IMR-90 (cell line): ENCODE data around the gene CAMK2G. TPM values are rescaled to one million over a fixed set of nuclear protein-coding genes. Genes with fewer than 3 reads are reported as not detected.

Source experiments
- ATAC-seq: fragments of 200-7000 bp; cut with Tn5 transposase; 2 replicates; pipeline ENCODE4 v1.9.1; 2020; ENCODE audit warnings: low read depth, mild to moderate bottlenecking, moderate library complexity
- BruUV-seq: library from RNA; stranded (reverse); fragments of 400-500 nt; replicated peaks from 2 replicates; lab custom pipeline; 2021; lab: Mats Ljungman, UMichigan
- CTCF ChIA-PET: fragments of 300-600 bp; formaldehyde crosslinking; extraction: SDS; loops from one replicate; lab custom pipeline; 2021; ENCODE audit warnings: antibody characterized with exemption; lab: Yijun Ruan, JAX
- POLR2A ChIA-PET: fragments of 300-600 bp; sonication (Branson Sonifier 250); formaldehyde crosslinking; loops from one replicate; lab custom pipeline; 2022; ENCODE audit warnings: antibody characterized with exemption; ENCODE audit not compliant: unreplicated experiment; lab: Charles Lee
- DNase-seq: peaks from one replicate; pipeline ENCODE4 v3.0.0; 2013
- H2AFZ ChIP-seq: replicated peaks from 2 replicates; pipeline ENCODE3; 2013; ENCODE audit warnings: low read length, mild to moderate bottlenecking; ENCODE audit not compliant: poor library complexity
- H2AK5ac ChIP-seq: 2 replicates; pipeline ENCODE4 v1.6.1; 2013; ENCODE audit warnings: low read depth, low read length, inconsistent platforms
- H2AK9ac ChIP-seq: replicated peaks from 2 replicates; pipeline ENCODE3; 2013; ENCODE audit warnings: mild to moderate bottlenecking, low read depth, low read length, moderate library complexity; ENCODE audit not compliant: poor library complexity
- H2BK120ac ChIP-seq: 2 replicates; pipeline ENCODE4 v1.6.1; 2013; ENCODE audit warnings: low read depth, low read length, inconsistent platforms
- H2BK15ac ChIP-seq: 3 replicates; pipeline ENCODE4 v1.6.1; 2013; ENCODE audit warnings: low read depth, low read length, inconsistent platforms
- H2BK20ac ChIP-seq: 2 replicates; pipeline ENCODE4 v1.6.1; 2013; ENCODE audit warnings: low read depth, mild to moderate bottlenecking, inconsistent platforms, low read length, moderate library complexity
- H2BK5ac ChIP-seq: 2 replicates; pipeline ENCODE4 v1.6.1; 2013; ENCODE audit warnings: mild to moderate bottlenecking, low read depth, low read length, inconsistent platforms; ENCODE audit not compliant: poor library complexity, severe bottlenecking
- H3K14ac ChIP-seq: replicated peaks from 2 replicates; pipeline ENCODE4 v1.6.1; 2013; ENCODE audit warnings: low read depth, low read length, inconsistent platforms
- H3K18ac ChIP-seq: 2 replicates; pipeline ENCODE4 v1.6.1; 2013; ENCODE audit warnings: low read depth, low read length, control low read depth
- H3K23ac ChIP-seq: 2 replicates; pipeline ENCODE4 v1.6.1; 2013; ENCODE audit warnings: low read depth, low read length, inconsistent platforms
- H3K27ac ChIP-seq: 2 replicates; pipeline ENCODE4 v1.5.1; 2013; ENCODE audit warnings: mild to moderate bottlenecking, control low read depth, low read length; ENCODE audit not compliant: insufficient read depth
- H3K27me3 ChIP-seq: 2 replicates; pipeline ENCODE4 v1.6.1; 2013; ENCODE audit warnings: low read length; ENCODE audit not compliant: control insufficient read depth, insufficient read depth
- H3K36me3 ChIP-seq: 2 replicates; pipeline ENCODE4 v1.6.1; 2013; ENCODE audit warnings: low read length, mixed read lengths; ENCODE audit not compliant: control insufficient read depth, insufficient read depth
- H3K4ac ChIP-seq: 2 replicates; pipeline ENCODE4 v1.6.1; 2013; ENCODE audit warnings: low read depth, low read length, inconsistent platforms
- H3K4me1 ChIP-seq: 2 replicates; pipeline ENCODE4 v1.6.1; 2013; ENCODE audit warnings: low read length, mixed read lengths; ENCODE audit not compliant: control insufficient read depth, insufficient read depth
- H3K4me2 ChIP-seq: 2 replicates; pipeline ENCODE4 v1.6.1; 2013; ENCODE audit warnings: low read depth, mild to moderate bottlenecking, control low read depth, low read length, moderate library complexity
- H3K4me3 ChIP-seq: 2 replicates; pipeline ENCODE4 v1.5.1; 2013; ENCODE audit warnings: low read depth, mild to moderate bottlenecking, control low read depth, low read length, moderate library complexity; ENCODE audit not compliant: insufficient read depth
- H3K56ac ChIP-seq: 2 replicates; pipeline ENCODE4 v1.6.1; 2013; ENCODE audit warnings: low read length, inconsistent platforms; ENCODE audit not compliant: insufficient read depth; ENCODE audit errors: extremely low read depth
- H3K79me1 ChIP-seq, 2 experiments: 2 replicates each; pipeline ENCODE4 v1.6.1; 2013; ENCODE audit warnings: low read length in 2 of 2, inconsistent platforms in 1 of 2, low read depth in 1 of 2
- H3K9ac ChIP-seq: 2 replicates; pipeline ENCODE4 v1.6.1; 2013; ENCODE audit warnings: low read depth, low read length, control low read depth
- H3K9me1 ChIP-seq: 2 replicates; pipeline ENCODE4 v1.6.1; 2013; ENCODE audit warnings: low read length, inconsistent platforms; ENCODE audit not compliant: insufficient read depth
- H3K9me3 ChIP-seq: 2 replicates; pipeline ENCODE4 v1.6.1; 2013; ENCODE audit warnings: low read length; ENCODE audit not compliant: control insufficient read depth, insufficient read depth
- H4K20me1 ChIP-seq: 2 replicates; pipeline ENCODE4 v1.6.1; 2013; ENCODE audit warnings: low read length, inconsistent platforms; ENCODE audit not compliant: insufficient read depth
- H4K5ac ChIP-seq: 2 replicates; pipeline ENCODE4 v1.6.1; 2013; ENCODE audit warnings: mild to moderate bottlenecking, low read depth, low read length, control low read depth
- H4K8ac ChIP-seq, 2 experiments: 2 replicates each; pipeline ENCODE4 v1.6.1; 2013; ENCODE audit warnings: low read depth in 2 of 2, low read length in 2 of 2, control low read depth in 1 of 2, inconsistent platforms in 1 of 2
- H4K91ac ChIP-seq: 2 replicates; pipeline ENCODE4 v1.6.1; 2013; ENCODE audit warnings: low read depth, low read length, inconsistent platforms; ENCODE audit not compliant: insufficient read depth
- ELK1 ChIP-seq: fragments of 150-350 bp; IDR thresholded peaks from 2 replicates; pipeline ENCODE4 v1.6.1; 2016; ENCODE audit warnings: low read depth, mild to moderate bottlenecking, low read length, moderate library complexity, borderline replicate concordance
- MAZ ChIP-seq: IDR thresholded peaks from 2 replicates; pipeline ENCODE4 v1.6.1; 2012; ENCODE audit warnings: low read depth, mild to moderate bottlenecking, low read length, improper control_type of control experiment, moderate library complexity, borderline replicate concordance
- POLR2A ChIP-seq: IDR thresholded peaks from 2 replicates; pipeline ENCODE4 v1.6.1; 2012; ENCODE audit warnings: mild to moderate bottlenecking, low read depth, low read length
- RFX5 ChIP-seq: IDR thresholded peaks from 2 replicates; pipeline ENCODE4 v1.8.0; 2012; ENCODE audit warnings: low read depth, mild to moderate bottlenecking, low read length, moderate library complexity
- dilution Hi-C: fragments of 300-500 bp; cut with HindIII; formaldehyde crosslinking; loops from one replicate; pipeline ENCODE4 v1.14.3; 2018; ENCODE audit warnings: low sequenced_read_pairs; ENCODE audit not compliant: unreplicated experiment
- in situ Hi-C: fragments of 300-500 bp; cut with MboI; formaldehyde crosslinking; loops from 3 replicates; pipeline ENCODE4 v1.14.3; 2019; ENCODE audit warnings: low sequenced_read_pairs, inconsistent platforms, mixed read lengths
- intact Hi-C: fragments of 100-400 bp; cut with micrococcal nuclease; formaldehyde crosslinking; loops from 2 replicates; pipeline ENCODE4 v1.10.0; 2022
- polyA plus RNA-seq, 3 experiments: library from polyadenylated mRNA; depleted of rRNA; stranded (reverse); fragments of >200 nt; gene quantifications; 2 replicates each; pipeline ENCODE4 v1.2.3, GENCODE V29; 2012; ENCODE audit warnings: low replicate concordance in 1 of 3
- total RNA-seq: library from RNA; depleted of rRNA; stranded (reverse); fragments of >200 nt; gene quantifications from 2 replicates; pipeline ENCODE4 v1.2.3, GENCODE V29; 2012

The CAMK2G gene
- total and polyA plus RNA-seq, 2 of the 4 experiments (the other 2 are of a cell fraction) = 20.4 to 25.4 TPM

GRCh38 chr10:73815719-73816030, 58.7 kb downstream of the CAMK2G start:
- Histone ChIP-seq H2BK120ac (peak overlapping the region; percentile 16; the same call in 1 of the 2 replicates), H2AFZ (no peak overlapping the region), H4K5ac (peak overlapping the region; percentile 47; the same call in 1 of the 2 replicates), H3K4me2 (peak overlapping the region; percentile 38; the same call in 1 of the 2 replicates), H3K23ac (no peak overlapping the region), H3K36me3 (peaks cover 23% of the 10 kb centered on the region), H3K79me1 (peaks cover under 1 to 14% of the 10 kb centered on the region in 2 experiments; a peak in 3 of 4 replicates), H4K20me1 (no peaks in the 10 kb centered on the region), H3K4ac (peak overlapping the region; percentile 7; the same call in 1 of the 2 replicates), H3K9ac (peak overlapping the region; percentile 44; the same call in 1 of the 2 replicates), H4K91ac (no peak overlapping the region), H3K27ac (peak overlapping the region; percentile 83; the same call in 1 of the 2 replicates), H2AK9ac (no peak overlapping the region), H2BK5ac (peak overlapping the region; percentile 76), H3K27me3 (no peaks in the 10 kb centered on the region), H3K18ac (peak overlapping the region; percentile 75; the same call in 1 of the 2 replicates), H3K9me3 (no peaks in the 10 kb centered on the region), H3K14ac (no peak overlapping the region; the same call in 1 of the 2 replicates), H4K8ac (peak overlapping the region in 1 of 2 experiments; percentile 66; a peak in 2 of 4 replicates), H2BK20ac (no peak overlapping the region), H2BK15ac (0 out of 3 replicates have a peak overlapping the region, but pooled peaks have one; percentile 25), H3K56ac (no peak overlapping the region), H3K4me3 (no peak overlapping the region), H2AK5ac (no peak overlapping the region), H3K4me1 (peaks cover 10% of the 10 kb centered on the region), H3K9me1 (peaks cover 10% of the 10 kb centered on the region; the same call in 1 of the 2 replicates)
- dilution Hi-C loops = no loop called here
- intact Hi-C loops = no loop called here
- BruUV-seq = no TSS peak
- in situ Hi-C loops = no loop called here
- ATAC-seq (no peak), DNase-seq (no peak)
- ChIA-PET POLR2A (no interaction called here), CTCF (interaction anchor here (0.6 to 0.7 kb wide), 2 partner anchors 13 to 30 kb away, joined by 3 read pairs; no protein-coding TSS in a partner anchor)
- no peak for TF ChIP-seq MAZ
- TF ChIP-seq ELK1 = no peak
- TF ChIP-seq POLR2A = no peak
- no peak for TF ChIP-seq RFX5
